Prostate gland (tissue), 2 donors: ENCODE data around the gene CLCN2. TPM values are rescaled to one million over a fixed set of nuclear protein-coding genes. Genes with fewer than 3 reads are reported as not detected.

ENCODE experiments used
- DNase-seq: peaks from one replicate; pipeline ENCODE4 v3.0.0-alpha.2; 2019; ENCODE audit warnings: low spot score
- H3K27ac ChIP-seq, 2 donors: fragments of 200-600 bp; sonication (generic); 2 replicates each; pipeline ENCODE4 v1.5.1; 2017 to 2019
- H3K27me3 ChIP-seq: fragments of 200-600 bp; sonication (generic); replicated peaks from 2 replicates; pipeline ENCODE4 v1.5.1; 2019; ENCODE audit not compliant: insufficient read depth
- H3K36me3 ChIP-seq, 2 donors: fragments of 200-600 bp; sonication (generic); 1 replicate in 1 of 2; 2 replicates in 1 of 2; pipeline versions ENCODE4 v1.5.1 to v1.8.1; 2017 to 2019
- H3K4me1 ChIP-seq: fragments of 200-600 bp; sonication (generic); replicated peaks from 2 replicates; pipeline ENCODE4 v1.5.1; 2019
- H3K4me3 ChIP-seq, 2 donors: fragments of 200-600 bp; sonication (generic); 2 replicates each; pipeline ENCODE4 v1.5.1; 2017 to 2019
- H3K9me3 ChIP-seq: fragments of 200-600 bp; sonication (generic); 2 replicates; pipeline ENCODE4 v1.5.1; 2017
- POLR2A ChIP-seq: fragments of 450-650 bp; IDR thresholded peaks from one replicate; pipeline ENCODE4 v1.6.1; 2016; ENCODE audit warnings: antibody characterized with exemption, mild to moderate bottlenecking
- POLR2AphosphoS5 ChIP-seq: sonication (generic); formaldehyde crosslinking; IDR thresholded peaks from one replicate; pipeline ENCODE4 v1.6.1; 2017; ENCODE audit warnings: antibody characterized with exemption
- WGBS: methylation state at CpG from one replicate; pipeline ENCODE4 v1.1.5; 2018; 5-methylcytosine and 5-hydroxymethylcytosine counted together
- intact Hi-C: fragments of 100-400 bp; cut with DNase I; formaldehyde crosslinking; loops from one replicate; pipeline ENCODE4 v1.14.2; 2022
- total RNA-seq, 2 donors: library from RNA; depleted of rRNA; stranded (reverse); fragments of >200 nt; gene quantifications; one replicate each; pipeline ENCODE4 v1.1.0, GENCODE V29; 2016
- TF ChIP-seq, protein P1 (sequence below), 4 experiments: fragments of 200-600 bp in 2 of 4; fragments of 450-650 bp in 2 of 4; sonication (generic) in 2 of 4; IDR thresholded peaks; 1 replicate in 3 of 4; 2 replicates in 1 of 4; pipeline ENCODE4 v1.5.1; 2016 to 2019; ENCODE audit warnings: antibody characterized with exemption in 4 of 4, mild to moderate bottlenecking in 2 of 4, moderate library complexity in 2 of 4

The CLCN2 gene
- total RNA-seq, 2 donors from 2014 or later: 4.9 to 47.5 TPM

DNA sequence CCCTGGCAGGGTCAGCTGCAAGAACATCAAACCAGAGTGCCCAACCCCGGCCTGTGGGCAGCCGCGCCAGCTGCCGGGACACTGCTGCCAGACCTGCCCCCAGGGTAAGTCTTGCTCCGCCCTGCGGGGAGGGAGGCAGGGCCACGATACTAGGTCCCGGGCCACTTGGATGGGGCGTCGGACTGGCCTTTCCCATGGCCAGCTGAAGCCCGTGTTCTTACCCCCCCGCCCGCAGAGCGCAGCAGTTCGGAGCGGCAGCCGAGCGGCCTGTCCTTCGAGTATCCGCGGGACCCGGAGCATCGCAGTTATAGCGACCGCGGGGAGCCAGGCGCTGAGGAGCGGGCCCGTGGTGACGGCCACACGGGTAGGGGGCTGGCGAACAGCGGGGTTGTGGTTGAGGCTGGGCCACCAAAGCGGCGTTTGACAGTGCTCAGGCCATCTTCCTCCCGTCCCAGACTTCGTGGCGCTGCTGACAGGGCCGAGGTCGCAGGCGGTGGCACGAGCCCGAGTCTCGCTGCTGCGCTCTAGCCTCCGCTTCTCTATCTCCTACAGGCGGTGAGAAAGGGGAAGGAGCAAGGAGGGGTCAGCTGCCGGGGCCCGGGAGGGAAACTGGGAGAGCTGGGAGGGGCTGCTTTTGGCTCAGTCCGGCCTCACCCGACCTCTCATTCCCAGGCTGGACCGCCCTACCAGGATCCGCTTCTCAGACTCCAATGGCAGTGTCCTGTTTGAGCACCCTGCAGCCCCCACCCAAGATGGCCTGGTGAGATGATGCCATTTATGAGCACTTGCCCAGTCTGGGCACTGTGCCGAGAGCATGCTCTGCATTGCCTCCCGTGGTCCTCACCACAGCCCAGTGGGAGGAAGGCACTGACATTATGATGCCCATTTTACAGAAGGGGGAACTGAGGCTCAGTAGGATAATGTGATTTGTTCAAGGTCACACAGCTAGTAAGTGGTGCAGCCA is 20.1 kb upstream of the CLCN2 start:
- Histone ChIP-seq H3K36me3 (no peaks in the 10 kb centered on the region), H3K27ac (no peak overlapping the region), H3K4me3 (no peak overlapping the region), H3K27me3 (no peaks in the 10 kb centered on the region), H3K9me3 (no peaks in the 10 kb centered on the region), H3K4me1 (no peaks in the 10 kb centered on the region)
- TF ChIP-seq POLR2AphosphoS5 (no peak), POLR2A (no peak)
- TF ChIP-seq, protein P1, sequence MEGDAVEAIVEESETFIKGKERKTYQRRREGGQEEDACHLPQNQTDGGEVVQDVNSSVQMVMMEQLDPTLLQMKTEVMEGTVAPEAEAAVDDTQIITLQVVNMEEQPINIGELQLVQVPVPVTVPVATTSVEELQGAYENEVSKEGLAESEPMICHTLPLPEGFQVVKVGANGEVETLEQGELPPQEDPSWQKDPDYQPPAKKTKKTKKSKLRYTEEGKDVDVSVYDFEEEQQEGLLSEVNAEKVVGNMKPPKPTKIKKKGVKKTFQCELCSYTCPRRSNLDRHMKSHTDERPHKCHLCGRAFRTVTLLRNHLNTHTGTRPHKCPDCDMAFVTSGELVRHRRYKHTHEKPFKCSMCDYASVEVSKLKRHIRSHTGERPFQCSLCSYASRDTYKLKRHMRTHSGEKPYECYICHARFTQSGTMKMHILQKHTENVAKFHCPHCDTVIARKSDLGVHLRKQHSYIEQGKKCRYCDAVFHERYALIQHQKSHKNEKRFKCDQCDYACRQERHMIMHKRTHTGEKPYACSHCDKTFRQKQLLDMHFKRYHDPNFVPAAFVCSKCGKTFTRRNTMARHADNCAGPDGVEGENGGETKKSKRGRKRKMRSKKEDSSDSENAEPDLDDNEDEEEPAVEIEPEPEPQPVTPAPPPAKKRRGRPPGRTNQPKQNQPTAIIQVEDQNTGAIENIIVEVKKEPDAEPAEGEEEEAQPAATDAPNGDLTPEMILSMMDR (IDR thresholded peaks at IDR 0.05): no peak
- no peak for DNase-seq
- WGBS: 35% methylated on average over 54 of the region's 55 CpGs
- intact Hi-C loops: no loop called here

DNA sequence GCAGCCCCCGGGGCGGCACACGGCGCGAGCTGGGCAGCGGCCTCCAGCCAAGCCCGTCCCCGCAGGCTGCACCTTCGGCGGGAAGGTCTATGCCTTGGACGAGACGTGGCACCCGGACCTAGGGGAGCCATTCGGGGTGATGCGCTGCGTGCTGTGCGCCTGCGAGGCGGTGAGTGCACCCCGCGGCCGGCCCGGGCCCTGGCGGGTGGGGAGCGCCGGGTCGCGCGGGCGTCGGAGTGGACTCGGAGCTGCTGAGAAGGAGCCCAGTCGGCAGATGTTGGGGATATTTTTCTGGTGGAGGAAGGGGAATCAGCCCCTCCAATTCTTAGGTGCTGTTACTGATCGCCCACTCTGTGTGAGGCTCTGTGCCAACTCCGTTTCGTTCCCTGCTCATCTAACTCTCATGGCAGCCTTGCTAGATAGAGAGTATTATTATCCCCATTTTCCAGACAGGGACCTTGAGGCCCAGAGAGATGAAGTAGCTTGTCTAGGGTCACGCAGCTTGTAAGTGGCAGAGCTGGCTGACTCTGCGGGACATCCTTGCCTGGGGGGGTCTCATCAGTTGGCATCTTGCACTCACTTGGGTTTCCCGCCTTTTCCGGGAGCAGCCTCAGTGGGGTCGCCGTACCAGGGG is 19.3 kb upstream of the CLCN2 start:
- no peaks in the 10 kb centered on the region for H3K4me1 ChIP-seq
- intact Hi-C loops: no loop called here
- no peak overlapping the region for H3K27ac ChIP-seq
- no peaks in the 10 kb centered on the region for H3K9me3 ChIP-seq
- no peaks in the 10 kb centered on the region for H3K36me3 ChIP-seq
- H3K27me3 ChIP-seq: no peaks in the 10 kb centered on the region
- 5% methylated on average over 41 of the region's 42 CpGs for WGBS
- H3K4me3 ChIP-seq: peak overlapping the region; percentile 44 to 49
- no peak for DNase-seq
- TF ChIP-seq POLR2A (no peak), POLR2AphosphoS5 (no peak)
- TF ChIP-seq, protein P1 (IDR thresholded peaks at IDR 0.05): no peak

DNA sequence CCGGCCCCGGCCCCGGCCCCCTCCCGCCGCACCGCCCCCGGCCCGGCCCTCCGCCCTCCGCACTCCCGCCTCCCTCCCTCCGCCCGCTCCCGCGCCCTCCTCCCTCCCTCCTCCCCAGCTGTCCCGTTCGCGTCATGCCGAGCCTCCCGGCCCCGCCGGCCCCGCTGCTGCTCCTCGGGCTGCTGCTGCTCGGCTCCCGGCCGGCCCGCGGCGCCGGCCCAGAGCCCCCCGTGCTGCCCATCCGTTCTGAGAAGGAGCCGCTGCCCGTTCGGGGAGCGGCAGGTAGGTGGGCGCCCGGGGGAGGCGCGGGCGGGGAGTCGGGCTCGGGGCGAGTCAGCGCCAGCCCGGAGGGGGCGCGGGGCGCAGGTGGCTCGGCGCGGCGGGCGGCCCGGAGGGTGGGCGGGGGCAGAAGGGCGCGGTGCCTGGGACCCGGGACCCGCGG is 18.8 kb upstream of the CLCN2 start:
- no peak overlapping the region for H3K27ac ChIP-seq
- no peaks in the 10 kb centered on the region for H3K4me1 ChIP-seq
- H3K9me3 ChIP-seq: no peaks in the 10 kb centered on the region
- TF ChIP-seq POLR2A: no peak
- TF ChIP-seq, protein P1 (IDR thresholded peaks at IDR 0.05): no peak
- TF ChIP-seq POLR2AphosphoS5: no peak
- DNase-seq: peak; percentile 33
- no peaks in the 10 kb centered on the region for H3K36me3 ChIP-seq
- peak overlapping the region; percentile 44 to 49 for H3K4me3 ChIP-seq
- H3K27me3 ChIP-seq: no peaks in the 10 kb centered on the region
- 0% methylated on average over 12 of the region's 62 CpGs for WGBS
- intact Hi-C loops: no loop called here

DNA sequence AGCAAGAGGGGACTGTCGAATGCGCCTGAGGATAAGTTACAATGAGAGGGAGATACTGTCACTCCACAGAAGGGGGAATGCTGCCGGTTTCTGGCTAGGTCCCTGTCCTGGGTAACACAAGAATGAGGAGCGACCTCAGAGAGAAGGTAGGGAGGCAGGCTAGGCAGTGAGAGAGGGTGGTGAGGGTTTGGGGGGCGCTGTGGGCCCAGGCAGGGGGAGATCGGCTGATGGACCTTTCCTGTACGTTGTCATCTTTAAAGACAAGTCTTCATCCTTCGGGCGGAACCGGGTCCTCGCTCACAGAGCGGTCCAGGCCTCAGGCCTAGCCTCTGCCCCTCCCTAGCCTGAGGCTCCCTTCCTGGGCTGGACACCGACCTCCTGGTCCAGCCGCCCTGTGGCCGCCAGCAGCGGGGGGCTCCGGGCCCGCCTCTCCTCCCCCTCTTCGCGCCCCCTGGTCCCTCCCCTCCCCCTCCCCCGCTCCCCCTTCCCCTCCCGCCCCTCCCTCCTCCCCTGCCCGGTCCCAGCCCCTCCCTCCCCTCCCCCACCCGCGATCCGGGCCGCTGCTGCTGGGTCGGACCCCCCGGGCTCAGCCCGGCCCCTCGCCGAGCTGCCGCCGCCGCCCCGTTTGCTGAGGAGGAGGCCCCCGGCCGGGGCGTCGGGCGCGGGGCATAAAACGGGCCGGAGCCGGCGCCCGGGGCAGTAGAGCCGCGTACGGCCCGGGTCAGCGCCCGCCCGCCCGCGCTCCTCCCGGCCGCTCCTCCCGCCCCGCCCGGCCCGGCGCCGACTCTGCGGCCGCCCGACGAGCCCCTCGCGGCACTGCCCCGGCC is 18.2 kb upstream of the CLCN2 start, which contains the start of gene CHRD:
TSS of gene CHRD (plus strand) at position 697 of the 827 bp plus-strand sequence. CDS start 265 bp downstream, outside the sequence.
- DNase-seq: no peak
- intact Hi-C loops: loop anchor here (5.0 kb wide), 1 partner anchor 133 kb away; no protein-coding TSS in a partner anchor
- no peaks in the 10 kb centered on the region for H3K9me3 ChIP-seq
- no peak for TF ChIP-seq POLR2AphosphoS5
- TF ChIP-seq, protein P1 (IDR thresholded peaks at IDR 0.05): no peak
- no peak for TF ChIP-seq POLR2A
- H3K36me3 ChIP-seq: no peaks in the 10 kb centered on the region
- H3K4me3 ChIP-seq: peak within 1 kb of the TSS; percentile 44 to 49
- H3K4me1 ChIP-seq: no peaks in the 10 kb centered on the region
- H3K27me3 ChIP-seq: no peaks in the 10 kb centered on the region
- 32% methylated on average over 24 of the region's 71 CpGs for WGBS
- H3K27ac ChIP-seq: peak within 1 kb of the TSS; percentile 44 to 51
